Measurements from ENCODE around the gene MOXD1.
"Not testable (repeated sequence)": the region's sequence is repeated elsewhere in the genome, so short reads cannot be mapped to it uniquely, and the experiment has no call there.

Gene MOXD1

DNA sequence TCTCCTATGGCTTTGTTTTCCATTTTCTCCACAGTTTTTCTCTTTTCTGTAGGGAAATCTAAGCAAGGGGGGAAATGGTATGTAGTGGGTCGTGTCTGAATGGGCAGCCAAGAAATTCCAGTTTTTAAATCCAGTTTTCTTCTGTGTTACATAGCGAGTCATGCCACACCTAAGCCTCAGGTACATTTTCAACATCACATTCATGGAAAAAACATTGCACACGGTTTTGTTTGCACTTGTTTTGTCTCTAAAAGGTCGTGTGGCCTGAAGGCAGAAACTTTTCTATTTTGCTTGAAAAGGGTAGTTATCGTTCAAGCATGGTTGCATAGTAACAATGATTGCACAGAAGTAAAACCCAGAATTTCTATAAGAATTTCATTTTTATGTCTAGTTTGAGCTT, 70.5 kb downstream of the MOXD1 start:
- H3K4me3 ChIP-seq (ENCODE audit: low read depth, low read length): no peak overlapping the region
- TF ChIP-seq, protein P1, sequence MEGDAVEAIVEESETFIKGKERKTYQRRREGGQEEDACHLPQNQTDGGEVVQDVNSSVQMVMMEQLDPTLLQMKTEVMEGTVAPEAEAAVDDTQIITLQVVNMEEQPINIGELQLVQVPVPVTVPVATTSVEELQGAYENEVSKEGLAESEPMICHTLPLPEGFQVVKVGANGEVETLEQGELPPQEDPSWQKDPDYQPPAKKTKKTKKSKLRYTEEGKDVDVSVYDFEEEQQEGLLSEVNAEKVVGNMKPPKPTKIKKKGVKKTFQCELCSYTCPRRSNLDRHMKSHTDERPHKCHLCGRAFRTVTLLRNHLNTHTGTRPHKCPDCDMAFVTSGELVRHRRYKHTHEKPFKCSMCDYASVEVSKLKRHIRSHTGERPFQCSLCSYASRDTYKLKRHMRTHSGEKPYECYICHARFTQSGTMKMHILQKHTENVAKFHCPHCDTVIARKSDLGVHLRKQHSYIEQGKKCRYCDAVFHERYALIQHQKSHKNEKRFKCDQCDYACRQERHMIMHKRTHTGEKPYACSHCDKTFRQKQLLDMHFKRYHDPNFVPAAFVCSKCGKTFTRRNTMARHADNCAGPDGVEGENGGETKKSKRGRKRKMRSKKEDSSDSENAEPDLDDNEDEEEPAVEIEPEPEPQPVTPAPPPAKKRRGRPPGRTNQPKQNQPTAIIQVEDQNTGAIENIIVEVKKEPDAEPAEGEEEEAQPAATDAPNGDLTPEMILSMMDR (IDR thresholded peaks at IDR 0.05; ENCODE audit: borderline replicate concordance, insufficient read depth, low read depth, low read length): no peak

- H3K4me3 ChIP-seq (ENCODE audit: low read depth, low read length): no peak overlapping the region
- TF ChIP-seq, protein P1 (IDR thresholded peaks at IDR 0.05; ENCODE audit: borderline replicate concordance, insufficient read depth, low read depth, low read length): no peak
Measured at GRCh38 chr6:132322398-132322797, 78.9 kb downstream of the MOXD1 start.

DNA sequence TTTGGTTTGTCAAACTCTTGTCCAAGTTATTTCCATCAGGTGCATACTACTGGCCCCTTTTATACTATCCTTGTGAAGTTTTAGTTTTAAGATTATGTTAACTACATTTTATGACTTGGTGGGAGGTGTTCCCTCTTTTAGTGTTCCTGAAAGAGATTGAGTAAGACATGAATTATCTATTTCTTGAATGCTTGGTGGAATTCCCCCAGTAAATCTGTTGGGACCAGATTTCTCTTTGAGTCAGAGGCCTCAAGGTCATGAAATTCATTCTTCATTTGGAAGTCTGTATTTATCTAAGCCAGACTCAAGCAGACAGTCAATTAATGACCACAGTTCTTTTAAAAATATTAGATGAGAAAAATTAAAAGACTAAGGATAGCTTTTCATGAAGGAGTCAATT, 81.3 kb downstream of the MOXD1 start:
- TF ChIP-seq, protein P1 (IDR thresholded peaks at IDR 0.05; ENCODE audit: borderline replicate concordance, insufficient read depth, low read depth, low read length): no peak
- no peak overlapping the region for H3K4me3 ChIP-seq (ENCODE audit: low read depth, low read length)

DNA sequence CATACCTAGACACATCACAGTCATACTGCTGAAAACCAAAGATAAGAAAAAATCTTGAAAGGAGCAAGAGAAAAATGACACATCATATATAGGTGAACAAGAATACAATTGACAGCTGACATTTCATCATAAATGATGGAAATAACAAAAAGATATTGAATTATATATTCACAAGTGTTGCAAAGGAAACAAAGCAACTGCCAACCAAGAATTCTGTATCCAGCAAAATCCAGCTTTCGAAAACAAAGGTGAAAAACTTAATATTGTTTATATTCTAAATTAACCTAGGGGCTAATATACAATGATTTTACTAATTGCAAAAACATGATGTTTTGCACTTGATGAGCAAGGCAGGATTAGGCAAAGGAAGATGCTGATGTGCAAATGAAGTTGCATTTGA, 84.3 kb downstream of the MOXD1 start:
- no peak overlapping the region for H3K4me3 ChIP-seq (ENCODE audit: low read depth, low read length)
- TF ChIP-seq, protein P1 (IDR thresholded peaks at IDR 0.05; ENCODE audit: borderline replicate concordance, insufficient read depth, low read depth, low read length): no peak

DNA sequence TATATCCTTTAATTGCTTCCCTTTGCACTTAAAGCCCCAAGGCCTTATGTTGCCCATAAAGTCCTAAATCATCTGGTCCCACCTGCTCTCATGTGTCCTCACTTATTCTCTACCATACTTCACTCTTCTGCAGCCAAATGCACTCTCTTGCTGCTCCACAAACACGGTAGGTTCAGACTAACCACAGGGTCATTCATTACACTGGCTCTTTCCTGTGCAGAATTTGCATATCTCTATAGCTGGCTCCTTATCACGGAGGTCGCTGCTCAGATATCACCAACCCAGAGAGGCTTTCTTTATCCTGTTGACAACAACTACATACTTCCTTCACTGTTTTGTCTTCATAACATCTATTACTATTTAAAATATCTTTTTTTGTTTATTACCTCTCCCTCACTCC, 86.8 kb downstream of the MOXD1 start:
- TF ChIP-seq, protein P1 (IDR thresholded peaks at IDR 0.05; ENCODE audit: borderline replicate concordance, insufficient read depth, low read depth, low read length): no peak
- H3K4me3 ChIP-seq (ENCODE audit: low read depth, low read length): no peak overlapping the region

DNA sequence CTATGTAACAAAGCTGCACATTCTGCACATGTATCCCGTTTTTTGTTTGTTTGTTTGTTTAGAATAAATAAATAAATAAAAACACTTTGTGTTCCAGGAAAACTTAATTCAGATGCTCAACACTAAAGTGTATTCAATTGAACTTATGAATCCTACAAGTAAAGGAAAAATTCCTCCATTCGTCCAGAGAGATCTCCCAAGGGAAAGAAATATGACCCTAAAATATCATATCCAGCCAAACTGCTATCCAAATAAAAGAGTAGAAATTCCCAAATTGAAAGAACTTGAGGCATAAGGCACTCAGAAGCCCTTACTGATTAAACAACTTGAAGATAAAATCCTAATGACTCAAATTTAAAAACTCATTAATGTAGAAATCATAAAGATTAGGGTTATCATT, 90.4 kb downstream of the MOXD1 start:
- TF ChIP-seq, protein P1 (IDR thresholded peaks at IDR 0.05; ENCODE audit: borderline replicate concordance, insufficient read depth, low read depth, low read length): no peak
- no peak overlapping the region for H3K4me3 ChIP-seq (ENCODE audit: low read depth, low read length)

DNA sequence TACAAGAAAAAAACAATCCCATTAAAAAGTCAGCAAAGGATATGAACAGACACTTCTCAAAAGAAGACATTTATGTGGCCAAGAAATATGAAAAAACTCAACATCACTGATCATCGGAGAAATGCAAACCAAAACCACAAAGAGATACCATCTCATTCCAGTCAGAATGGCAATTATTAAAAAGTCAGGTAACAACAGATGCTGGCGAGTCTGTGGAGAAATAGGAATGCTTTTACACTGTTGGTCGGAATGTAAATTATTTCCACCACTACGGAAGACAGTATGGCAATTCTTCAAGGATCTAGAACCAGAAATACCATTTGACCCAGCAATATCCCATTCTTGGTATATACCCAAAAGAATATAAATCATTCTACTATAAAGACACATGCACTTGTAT, 91.1 kb downstream of the MOXD1 start:
- not testable (repeated sequence) for H3K4me3 ChIP-seq (ENCODE audit: low read depth, low read length)

DNA sequence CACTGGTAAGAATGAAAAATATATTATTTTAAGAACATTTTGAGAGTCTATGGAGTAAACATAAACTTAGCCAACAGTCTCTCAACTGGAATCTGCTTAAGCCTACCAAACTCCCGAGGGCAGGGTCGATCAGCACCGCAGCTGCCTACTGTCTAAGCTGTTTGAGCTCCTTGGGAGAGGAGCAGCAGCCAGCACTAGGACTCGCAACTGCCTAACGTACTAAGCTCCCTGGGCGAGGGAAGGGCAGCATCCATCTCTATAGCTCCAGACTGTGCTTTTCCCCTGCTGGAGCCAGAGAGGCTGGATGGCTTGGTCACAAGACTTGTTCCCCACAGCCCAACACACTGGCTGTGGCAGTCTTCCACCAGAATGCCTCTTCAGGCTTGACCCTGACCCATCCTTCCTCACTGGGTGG, 96.4 kb downstream of the MOXD1 start:
- TF ChIP-seq, protein P1 (IDR thresholded peaks at IDR 0.05; ENCODE audit: borderline replicate concordance, insufficient read depth, low read depth, low read length): no peak
- no peak overlapping the region for H3K4me3 ChIP-seq (ENCODE audit: low read depth, low read length)

All from GM12875 (cell line).